HepG2 (cell line): ENCODE measurements around the gene MAN1A1. TPM values are rescaled to one million over a fixed set of nuclear protein-coding genes. Genes with fewer than 3 reads are reported as not detected.

ENCODE experiments used
- ATAC-seq: fragments of 200-7000 bp; cut with Tn5 transposase; 3 replicates; pipeline ENCODE4 v1.9.1; 2020; ENCODE audit warnings: mild to moderate bottlenecking, moderate library complexity
- BruUV-seq: library from RNA; stranded (reverse); fragments of 400-500 nt; replicated peaks from 2 replicates; lab custom pipeline; 2021; lab: Mats Ljungman, UMichigan
- CTCF ChIA-PET: fragments of 300-600 bp; formaldehyde crosslinking; extraction: SDS; loops from one replicate; lab custom pipeline; 2021; ENCODE audit warnings: low total read pairs, inconsistent platforms, low intra/inter-chr PET ratio; lab: Yijun Ruan, JAX
- POLR2A ChIA-PET: fragments of 350-600 bp; sonication (Branson Sonifier 250); formaldehyde crosslinking; loops from one replicate; lab custom pipeline; 2020; ENCODE audit warnings: antibody characterized with exemption, inconsistent platforms; lab: Yijun Ruan, JAX
- DNase-seq: peaks from one replicate; pipeline ENCODE4 v3.0.0-alpha.2; 2015; ENCODE audit warnings: low spot score
- FAIRE-seq: peaks from 3 replicates; lab custom pipeline; 2011; peaks lifted over from hg19 to GRCh38; lab: Jason Lieb, UNC
- H2AFZ ChIP-seq: one replicate; pipeline ENCODE4 v1.6.1; 2011; ENCODE audit warnings: low read length, inconsistent platforms
- H3K27ac ChIP-seq: fragments of 300-600 bp; 3 replicates; pipeline ENCODE4 v1.8.0; 2011; ENCODE audit warnings: mixed run types, mild to moderate bottlenecking, mixed read lengths, low read length, inconsistent platforms; ENCODE audit not compliant: insufficient read depth; ENCODE audit errors: extremely low read length
- H3K27me3 ChIP-seq, 2 experiments: fragments of 200-600 bp in 1 of 2; 2 replicates in 1 of 2; 3 replicates in 1 of 2; pipeline versions ENCODE4 v1.6.0 to v1.8.0; 2011; ENCODE audit warnings: low read length in 2 of 2, mild to moderate bottlenecking in 2 of 2, moderate library complexity in 2 of 2, inconsistent platforms in 1 of 2; ENCODE audit not compliant: insufficient read depth in 2 of 2, control insufficient read depth in 1 of 2
- H3K36me3 ChIP-seq, 2 experiments: fragments of 200-600 bp in 1 of 2; replicated peaks in 1 of 2; 2 replicates in 1 of 2; 3 replicates in 1 of 2; pipeline versions ENCODE4 v1.5.1 to v1.8.0; 2011; ENCODE audit warnings: low read length in 2 of 2, inconsistent platforms in 1 of 2; ENCODE audit not compliant: insufficient read depth in 2 of 2, control insufficient read depth in 1 of 2
- H3K4me1 ChIP-seq: 2 replicates; pipeline ENCODE4 v1.5.1; 2012; ENCODE audit warnings: low read length, inconsistent platforms; ENCODE audit not compliant: insufficient read depth
- H3K4me2 ChIP-seq: 2 replicates; pipeline ENCODE4 v1.6.0; 2011; ENCODE audit warnings: low read depth, low read length, inconsistent platforms
- H3K4me3 ChIP-seq, 3 experiments: fragments of 200-600 bp in 1 of 3; sonication (generic), shearing (Covaris generic) in 1 of 3; replicated peaks in 1 of 3; 2 replicates each; pipeline ENCODE4 v1.5.1; 2011 to 2016; ENCODE audit warnings: low read length in 3 of 3, inconsistent platforms in 2 of 3, low read depth in 2 of 3, mild to moderate bottlenecking in 2 of 3, control low read depth in 1 of 3, mixed read lengths in 1 of 3; ENCODE audit not compliant: insufficient read depth in 1 of 3
- H3K79me2 ChIP-seq: one replicate; pipeline ENCODE4 v1.6.1; 2011; ENCODE audit warnings: low read length, inconsistent platforms; ENCODE audit not compliant: insufficient read depth
- H3K9ac ChIP-seq: 2 replicates; pipeline ENCODE4 v1.6.0; 2011; ENCODE audit warnings: mild to moderate bottlenecking, low read depth, low read length, inconsistent platforms; ENCODE audit not compliant: insufficient read depth
- H3K9me3 ChIP-seq: 2 replicates; pipeline ENCODE4 v1.5.1; 2012; ENCODE audit warnings: mild to moderate bottlenecking, low read length
- H4K20me1 ChIP-seq: 2 replicates; pipeline ENCODE4 v1.6.0; 2011; ENCODE audit warnings: inconsistent platforms, mild to moderate bottlenecking, low read length, moderate library complexity; ENCODE audit not compliant: insufficient read depth
- AGO2 ChIP-seq: fragments of 200-400 bp; formaldehyde crosslinking; optimal IDR thresholded peaks from 2 replicates; pipeline ENCODE3; 2017; ENCODE audit warnings: mild to moderate bottlenecking, low read depth, low read length, moderate library complexity
- CEBPB ChIP-seq: IDR thresholded peaks from 2 replicates; pipeline ENCODE4 v1.6.1; 2011; ENCODE audit warnings: low read depth, low read length, improper control_type of control experiment, borderline replicate concordance
- FOXA1 ChIP-seq, 2 experiments: fragments of 450-650 bp in 1 of 2; sonication (generic) in 1 of 2; formaldehyde crosslinking in 1 of 2; IDR thresholded peaks; 2 replicates each; pipeline versions ENCODE4 v1.4.0 to v1.6.1; 2016 to 2020; ENCODE audit warnings: missing genetic modification reagents in 1 of 2
- HNRNPL ChIP-seq: fragments of 200-400 bp; formaldehyde crosslinking; IDR thresholded peaks from 2 replicates; pipeline ENCODE4 v1.6.1; 2017; ENCODE audit warnings: mild to moderate bottlenecking, low read depth, low read length
- NCOR1 ChIP-seq: fragments of 200-600 bp; sonication (generic); IDR thresholded peaks from 2 replicates; pipeline ENCODE4 v1.7.0; 2017; ENCODE audit warnings: antibody characterized with exemption, low read length, borderline replicate concordance
- NKX3-1 ChIP-seq: sonication (generic); formaldehyde crosslinking; IDR thresholded peaks from 2 replicates; pipeline ENCODE4 v1.5.0; 2020; ENCODE audit warnings: missing genetic modification reagents
- NR2F6 ChIP-seq, 2 experiments: IDR thresholded peaks; 2 replicates each; pipeline ENCODE4 v1.6.1; 2016; ENCODE audit warnings: antibody characterized with exemption in 1 of 2, mild to moderate bottlenecking in 1 of 2
- NRL ChIP-seq: sonication (generic); formaldehyde crosslinking; IDR thresholded peaks from 2 replicates; pipeline ENCODE4 v1.5.0; 2020; ENCODE audit warnings: missing genetic modification reagents, mild to moderate bottlenecking, moderate library complexity, borderline replicate concordance
- PAF1 ChIP-seq: IDR thresholded peaks from 2 replicates; pipeline ENCODE4 v1.6.1; 2016; ENCODE audit warnings: missing genetic modification reagents, missing compliant biosample characterization
- RBM22 ChIP-seq: fragments of 200-400 bp; formaldehyde crosslinking; optimal IDR thresholded peaks from 2 replicates; pipeline ENCODE3; 2017; ENCODE audit warnings: mild to moderate bottlenecking, low read length, moderate library complexity
- SAP130 ChIP-seq: IDR thresholded peaks from 2 replicates; pipeline ENCODE4 v1.6.1; 2016; ENCODE audit warnings: low read depth
- SP5 ChIP-seq: IDR thresholded peaks from 2 replicates; pipeline ENCODE4 v1.6.1; 2016; ENCODE audit warnings: low read depth, borderline replicate concordance
- SRSF1 ChIP-seq: fragments of 200-400 bp; formaldehyde crosslinking; optimal IDR thresholded peaks from 2 replicates; pipeline ENCODE3; 2017; ENCODE audit warnings: mild to moderate bottlenecking, low read depth, low read length, moderate library complexity
- ZBTB49 ChIP-seq: sonication (generic); formaldehyde crosslinking; IDR thresholded peaks from 2 replicates; pipeline ENCODE4 v1.4.0; 2020; ENCODE audit warnings: missing genetic modification reagents, borderline replicate concordance
- ZFYVE20 ChIP-seq: sonication (generic); formaldehyde crosslinking; IDR thresholded peaks from 2 replicates; pipeline ENCODE4 v1.8.0; 2023; ENCODE audit warnings: low read depth, mild to moderate bottlenecking, moderate library complexity, missing genetic modification reagents, borderline replicate concordance
- ZNF124 ChIP-seq: sonication (generic); formaldehyde crosslinking; IDR thresholded peaks from 2 replicates; pipeline ENCODE4 v1.4.0; 2020; ENCODE audit warnings: missing genetic modification reagents
- ZNF382 ChIP-seq: sonication (generic); formaldehyde crosslinking; IDR thresholded peaks from 2 replicates; pipeline ENCODE4 v1.5.0; 2020; ENCODE audit warnings: missing genetic modification reagents, mild to moderate bottlenecking, borderline replicate concordance
- ZNF567 ChIP-seq: sonication (generic); formaldehyde crosslinking; IDR thresholded peaks from 2 replicates; pipeline ENCODE4 v1.8.1; 2023; ENCODE audit warnings: mild to moderate bottlenecking, missing genetic modification reagents, borderline replicate concordance
- ZNF747 ChIP-seq: sonication (generic); formaldehyde crosslinking; IDR thresholded peaks from 2 replicates; pipeline ENCODE4 v1.8.1; 2023; ENCODE audit warnings: missing genetic modification reagents, mild to moderate bottlenecking, borderline replicate concordance
- ZNF776 ChIP-seq: sonication (generic); formaldehyde crosslinking; IDR thresholded peaks from 2 replicates; pipeline ENCODE4 v1.4.0; 2020; ENCODE audit warnings: mild to moderate bottlenecking, missing genetic modification reagents
- WGBS: methylation state at CpG from one replicate; pipeline ENCODE4 v1.1.6; 2017; ENCODE audit warnings: low lambda C conversion rate; 5-methylcytosine and 5-hydroxymethylcytosine counted together
- in situ Hi-C: cut with HindIII; loops from 2 replicates; pipeline ENCODE4 v1.10.0; 2017; ENCODE audit warnings: low pct_unique_long_range_greater_than_20kb; ENCODE audit not compliant: extremely low pct_ligation_motif_present
- intact Hi-C: fragments of 100-400 bp; cut with micrococcal nuclease; formaldehyde crosslinking; loops from one replicate; pipeline ENCODE4 v1.10.0; 2022; ENCODE audit not compliant: unreplicated experiment
- polyA plus RNA-seq, 8 experiments: library from polyadenylated mRNA; depleted of rRNA in 3 of 8; stranded (reverse) in 7 of 8; unstranded in 1 of 8; fragments of >200 nt; fragmentation: Illumina TruSeq in 4 of 8; extraction: Trizol in 4 of 8; gene quantifications; 2 replicates each; pipeline versions ENCODE4 v1.2.1 to v1.2.3, GENCODE V29; 2011 to 2016; ENCODE audit warnings: low read depth in 4 of 8, missing spikeins in 1 of 8, mixed read lengths in 1 of 8; ENCODE audit not compliant: insufficient read depth in 1 of 8
- total RNA-seq, 5 experiments: library from RNA; depleted of rRNA; stranded (reverse); fragments of >200 nt; fragmentation: Illumina TruSeq; extraction: Trizol; gene quantifications; 2 replicates each; pipeline ENCODE4 v1.2.3, GENCODE V29; 2016; ENCODE audit warnings: low read depth in 1 of 5

MAN1A1 gene
- total and polyA plus RNA-seq, 2 of the 13 experiments (the other 11 are each of a cell fraction or from before 2014, with no cell fraction given): 156 to 236 TPM

GRCh38 chr6:119227377-119227776, 122.2 kb downstream of the MAN1A1 start (continued):
- TF ChIP-seq NKX3-1 (CRISPR knock-in tag) (no peak), ZNF567 (CRISPR knock-in tag) (no peak), ZNF776 (no peak), NR2F6 (IDR thresholded peaks at IDR 0.05) (no peak), NR2F6 (CRISPR knock-in tag; IDR thresholded peaks at IDR 0.05) (0 out of 2 replicates have a peak, but pooled peaks have one; percentile 14), NRL (CRISPR knock-in tag) (no peak), CEBPB (peak; percentile 63; the same call in 1 of the 2 replicates), NCOR1 (no peak)

GRCh38 chr6:119226089-119226488, 123.5 kb downstream of the MAN1A1 start:
- TF ChIP-seq ZFYVE20 (CRISPR knock-in tag) (no peak), SAP130 (CRISPR knock-in tag) (0 out of 2 replicates have a peak, but pooled peaks have one; percentile 7), HNRNPL (no peak), FOXA1 (IDR thresholded peaks at IDR 0.05) (no peak), FOXA1 (CRISPR knock-in tag; IDR thresholded peaks at IDR 0.05) (peak; percentile 61), SRSF1 (no peak), RBM22 (peak; percentile 99), PAF1 (CRISPR knock-in tag) (0 out of 2 replicates have a peak, but pooled peaks have one; percentile 69), AGO2 (peak; percentile 30), ZNF124 (CRISPR knock-in tag) (no peak), SP5 (CRISPR knock-in tag) (no peak), ZBTB49 (CRISPR knock-in tag) (no peak), ZNF747 (CRISPR knock-in tag) (no peak), ZNF382 (CRISPR knock-in tag) (no peak)
- CTCF ChIA-PET: no interaction called here
- Histone ChIP-seq H3K4me1 (no peaks in the 10 kb centered on the region), H4K20me1 (peaks cover 16% of the 10 kb centered on the region), H3K4me3 (no peak overlapping the region), H3K36me3 (peaks cover 13 to 45% of the 10 kb centered on the region in 2 experiments), H3K9ac (no peak overlapping the region), H2AFZ (no peak overlapping the region), H3K27me3 (no peaks in the 10 kb centered on the region), H3K27ac (no peak overlapping the region), H3K79me2 (peaks cover 44% of the 10 kb centered on the region), H3K9me3 (no peaks in the 10 kb centered on the region), H3K4me2 (no peak overlapping the region)
- no TSS peak for BruUV-seq
- in situ Hi-C loops: no loop called here
- 94% methylated on average over 4 of the region's 4 CpGs for WGBS
- POLR2A ChIA-PET: interaction anchor here (0.6 kb wide), 1 partner anchor 40 kb away, joined by 3 read pairs; no protein-coding TSS in a partner anchor
- intact Hi-C loops: no loop called here
- DNase-seq (no peak), ATAC-seq (peak; percentile 18; the same call in 2 of the 3 replicates), FAIRE-seq (no peak)
